CMK (cell line): Measurements from ENCODE around the gene SLC6A12.
A peak's percentile ranks its signal among the peaks of the same experiment; 100 is the strongest.

ENCODE experiments used
- DNase-seq: peaks from one replicate; pipeline ENCODE4 v3.0.0-alpha.2; 2010; ENCODE audit warnings: low read depth

The SLC6A12 gene

DNA sequence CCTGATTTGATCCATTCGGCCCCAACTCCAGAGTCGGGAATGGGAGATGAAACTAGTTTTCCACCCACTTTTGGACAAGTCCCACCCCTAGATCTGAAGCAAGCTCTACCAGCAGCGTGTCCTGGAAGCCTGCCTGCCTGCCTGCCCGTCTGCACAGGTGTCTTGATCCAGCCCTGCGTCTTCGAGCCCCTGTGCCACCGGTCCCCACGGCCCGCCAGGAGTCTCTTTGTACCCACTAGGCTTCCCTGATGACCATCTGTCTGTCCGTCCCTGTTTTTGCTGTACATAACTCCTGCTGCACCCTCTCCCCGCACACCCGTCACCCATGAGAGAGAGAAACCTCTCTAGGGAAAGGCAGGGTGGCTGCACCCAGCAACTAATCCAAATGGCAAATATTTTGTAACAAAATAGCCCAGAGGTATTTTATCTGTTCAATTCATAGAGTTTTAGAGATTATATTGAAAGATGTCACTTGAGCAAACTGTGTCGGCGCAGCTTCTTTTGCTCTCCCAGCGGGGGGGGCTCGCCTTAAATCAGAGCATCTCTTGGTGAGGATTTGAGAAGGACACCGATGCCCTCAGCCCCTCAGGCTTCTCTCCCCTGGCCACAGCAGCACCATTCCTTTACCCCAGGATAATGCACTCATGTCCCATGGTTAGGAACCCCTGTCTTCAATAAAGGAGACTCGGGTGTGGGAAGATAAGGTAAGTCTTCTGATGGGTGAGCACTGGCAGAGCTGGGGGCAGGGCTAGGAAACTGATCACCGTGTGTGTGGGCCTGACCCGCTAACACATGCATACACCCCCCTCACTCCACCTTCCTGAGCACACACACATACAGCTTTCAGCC, 35.8 kb downstream of the SLC6A12 start:
- DNase-seq, result no peak

- no peak for DNase-seq
Measured at GRCh38 chr12:177336-177979, 36.5 kb downstream of the SLC6A12 start.

- DNase-seq, result no peak
Measured at GRCh38 chr12:176321-177181, 37.4 kb downstream of the SLC6A12 start.

- DNase-seq, result no peak
Measured at GRCh38 chr12:175759-176158, 38.2 kb downstream of the SLC6A12 start.

DNA sequence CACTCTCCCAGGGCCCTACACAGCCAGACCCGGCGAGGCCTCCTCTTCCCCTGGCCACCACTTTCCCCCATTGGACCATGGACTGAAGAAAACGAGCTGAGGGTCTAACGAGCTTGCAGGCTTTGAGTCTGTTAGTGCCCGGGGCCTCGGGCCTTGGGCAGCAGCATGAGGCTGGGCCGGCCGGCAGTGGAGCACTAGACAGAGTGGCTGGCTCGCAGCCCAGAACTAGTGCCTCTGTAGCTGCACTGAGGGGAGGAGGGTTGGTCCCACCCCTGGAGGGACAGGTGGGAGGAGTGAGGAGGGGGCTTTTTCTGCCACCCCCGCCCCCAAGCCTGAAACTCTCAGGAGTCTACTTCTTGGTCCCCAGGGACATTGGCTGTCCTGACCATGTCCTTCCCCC, 38.7 kb downstream of the SLC6A12 start:
- no peak for DNase-seq

DNA sequence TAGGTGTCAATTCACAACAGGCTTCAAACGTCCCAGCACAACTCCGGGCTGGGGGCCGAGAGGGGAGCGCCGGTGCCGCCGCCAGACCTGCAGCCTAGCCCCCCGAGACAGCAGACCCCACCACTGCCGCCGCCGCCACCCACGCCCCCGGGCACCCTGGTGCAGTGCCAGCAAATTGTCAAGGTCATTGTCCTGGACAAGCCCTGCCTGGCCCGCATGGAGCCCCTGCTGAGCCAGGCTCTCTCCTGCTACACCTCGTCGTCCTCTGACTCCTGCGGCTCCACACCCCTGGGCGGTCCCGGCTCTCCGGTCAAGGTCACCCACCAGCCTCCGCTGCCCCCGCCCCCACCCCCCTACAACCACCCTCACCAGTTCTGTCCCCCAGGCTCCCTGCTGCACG, 39.4 kb downstream of the SLC6A12 start:
- DNase-seq, result no peak

GRCh38 chr12:174124-174523, 39.8 kb downstream of the SLC6A12 start:
- no peak for DNase-seq

- DNase-seq, result peak; percentile 63
Measured at GRCh38 chr12:172732-173161, 41.2 kb downstream of the SLC6A12 start.

DNA sequence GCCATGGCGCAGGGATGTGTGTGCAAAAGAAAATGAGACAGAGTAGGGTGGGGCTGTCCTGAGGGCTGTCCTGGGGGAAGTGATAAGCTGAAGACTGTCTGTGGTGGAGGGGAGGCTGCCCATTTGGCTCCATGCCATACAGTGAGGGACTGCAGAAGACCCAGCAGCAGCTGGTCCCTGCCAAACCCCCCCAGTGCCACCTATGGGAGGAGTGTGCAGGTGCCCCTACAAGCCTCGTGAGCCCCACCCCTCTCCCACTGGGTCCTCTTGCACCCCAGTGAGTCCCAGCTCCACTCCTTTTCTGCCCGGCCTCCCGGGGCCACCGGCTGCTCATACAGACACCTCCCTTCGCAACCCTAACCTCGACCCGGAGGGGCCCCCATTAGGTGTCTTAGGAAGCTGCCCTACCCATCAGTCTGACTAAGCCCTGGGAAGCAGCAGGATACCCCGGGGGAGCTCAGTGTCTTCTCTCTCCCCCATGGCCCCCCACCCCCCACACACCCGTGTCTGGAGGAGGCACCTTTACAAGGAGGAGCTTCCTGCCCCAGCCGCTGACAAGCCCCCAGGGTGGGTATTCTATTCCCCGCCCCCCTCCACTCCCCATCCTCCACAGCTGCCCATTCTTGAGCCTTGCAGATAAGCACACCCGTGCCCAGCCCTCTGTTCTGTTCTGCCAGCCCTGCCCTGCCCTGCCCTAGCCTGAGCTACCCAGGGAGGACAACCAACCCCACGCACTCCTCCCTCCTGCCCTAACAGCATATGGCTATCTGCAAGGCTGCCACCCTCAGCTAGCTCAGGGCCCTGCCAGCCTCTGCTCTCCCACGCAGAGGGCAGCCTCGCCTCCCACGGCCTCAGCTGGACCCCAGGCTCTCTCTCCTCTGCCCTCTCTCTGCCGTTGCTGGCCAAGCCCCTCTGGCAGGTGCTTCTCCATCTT, 41.9 kb downstream of the SLC6A12 start:
- DNase-seq, result peak; percentile 82

- no peak for DNase-seq
Measured at GRCh38 chr12:171276-171675, 42.7 kb downstream of the SLC6A12 start.

DNA sequence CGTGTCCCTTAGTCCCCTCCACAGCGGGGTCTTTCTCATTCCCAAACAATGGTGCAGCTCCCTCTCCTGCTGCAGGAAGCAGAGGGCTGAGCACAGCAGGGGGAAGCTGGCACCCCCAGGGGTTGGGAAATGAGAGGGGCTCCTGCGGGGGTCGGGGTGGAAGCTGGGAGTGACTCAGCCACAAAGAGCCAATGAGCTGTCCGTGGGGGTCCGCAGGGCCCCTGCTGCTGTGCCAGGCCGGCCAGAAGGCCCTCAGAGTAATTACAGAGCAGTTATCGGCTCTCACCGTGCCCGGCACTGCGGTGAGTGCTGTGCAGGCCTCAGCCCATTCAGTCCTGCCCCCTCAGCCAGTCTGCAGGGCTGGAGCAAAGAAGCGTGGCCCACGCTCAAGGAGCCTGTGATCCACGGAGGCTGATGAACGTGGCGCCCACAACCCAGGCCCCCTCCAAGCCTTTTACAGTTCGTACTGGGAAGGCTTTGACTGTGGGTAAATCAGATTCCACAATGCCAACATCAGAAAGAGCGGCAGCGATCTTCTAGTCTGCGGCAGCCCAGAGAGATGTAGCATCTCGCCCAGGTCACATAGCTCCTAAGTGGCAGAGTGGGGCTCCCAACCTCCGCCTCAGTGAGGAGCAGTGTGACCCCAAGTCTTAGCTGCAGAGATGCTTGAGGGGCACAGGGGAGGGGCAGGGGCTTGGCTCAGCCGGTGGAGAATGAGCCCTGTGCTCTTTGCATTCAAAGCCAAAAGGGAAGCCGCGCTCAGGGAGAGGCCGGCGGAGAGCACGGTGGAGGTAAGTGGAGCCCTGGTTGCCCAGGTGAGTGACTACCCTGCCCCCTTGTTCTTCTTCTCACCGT, 43.4 kb downstream of the SLC6A12 start:
- no peak for DNase-seq

GRCh38 chr12:169528-170370, 44.2 kb downstream of the SLC6A12 start:
- DNase-seq, result no peak

DNA sequence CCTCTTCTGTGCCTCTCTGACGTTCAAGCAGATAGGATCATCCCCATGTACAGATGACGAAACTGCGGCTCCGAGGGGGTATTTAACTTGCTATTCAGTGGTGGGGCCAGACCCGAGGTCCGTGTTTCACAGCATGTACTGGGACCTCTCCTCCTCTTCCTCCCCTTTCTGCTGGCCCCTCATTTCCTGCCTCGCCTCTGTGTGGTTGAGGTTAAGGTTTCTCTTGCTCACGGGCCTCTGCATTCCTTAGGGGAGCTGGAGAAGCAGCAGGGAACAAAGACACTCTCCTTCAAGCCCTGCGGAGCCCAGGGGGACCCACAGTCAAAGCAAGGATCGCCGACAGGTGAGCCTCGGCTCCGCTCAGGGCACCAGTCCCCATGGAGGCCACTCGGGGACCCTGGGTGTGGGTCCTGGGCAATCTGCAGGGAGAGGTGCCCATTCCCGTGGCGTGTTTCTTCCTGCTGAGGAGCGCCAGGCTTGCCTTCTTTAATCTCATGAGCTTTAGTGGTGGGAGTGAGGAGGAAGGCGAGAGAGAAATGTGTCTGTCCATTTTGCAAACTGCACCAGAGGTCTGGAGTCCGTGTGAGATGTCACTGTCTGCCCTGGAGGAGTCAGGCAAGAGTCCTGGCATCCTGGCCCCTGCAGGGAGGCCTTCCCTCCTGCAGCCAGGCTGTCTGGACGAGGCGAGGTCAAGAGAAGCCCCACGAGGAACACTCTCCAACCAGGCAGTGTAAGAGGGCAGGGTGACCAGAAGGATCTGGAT, 45.0 kb downstream of the SLC6A12 start:
- DNase-seq, result no peak

GRCh38 chr12:167959-168600, 45.9 kb downstream of the SLC6A12 start:
- no peak for DNase-seq

- no peak for DNase-seq
Measured at GRCh38 chr12:166425-167075, 47.4 kb downstream of the SLC6A12 start.

GRCh38 chr12:165862-166368, 48.0 kb downstream of the SLC6A12 start:
- no peak for DNase-seq

- no peak for DNase-seq
Measured at GRCh38 chr12:164207-164606, 49.8 kb downstream of the SLC6A12 start.
